Fibroblast of lung (primary cell): ENCODE data around the gene INTS4.

Source experiments
- EZH2 ChIP-seq: IDR thresholded peaks from 2 replicates; pipeline ENCODE4 v1.5.1; 2012; ENCODE audit warnings: low read length, control low read depth, mild to moderate bottlenecking; ENCODE audit errors: missing control alignments
- TF ChIP-seq, protein P1 (sequence below), 2 donors: IDR thresholded peaks in 1 of 2; conservative IDR thresholded peaks in 1 of 2; 1 replicate in 1 of 2; 2 replicates in 1 of 2; pipeline ENCODE4 v1.5.1; 2011 to 2012; ENCODE audit warnings: low read length in 2 of 2, control low read depth in 1 of 2, inconsistent platforms in 1 of 2, low read depth in 1 of 2, mild to moderate bottlenecking in 1 of 2

DNA sequence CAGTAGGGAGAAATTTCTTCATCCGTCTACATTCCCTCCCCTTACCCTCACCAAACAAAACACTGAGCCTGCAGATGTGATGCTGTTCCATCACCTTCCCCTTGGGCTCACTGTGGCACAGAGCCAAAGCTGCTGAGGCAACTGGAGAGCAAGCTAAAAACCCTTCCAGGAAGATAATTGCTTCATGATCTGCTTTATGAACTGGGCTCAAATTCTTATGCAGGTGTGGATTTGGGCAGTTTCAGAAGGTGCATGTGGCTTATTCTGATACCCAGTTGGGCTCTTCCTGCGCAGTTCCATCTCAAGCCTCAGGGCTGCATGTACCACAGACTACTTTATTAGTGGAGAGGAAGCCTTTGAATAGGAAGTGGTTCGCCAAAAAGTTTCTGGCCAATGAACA, 115.2 kb downstream of the INTS4 start:
- TF ChIP-seq, protein P1, sequence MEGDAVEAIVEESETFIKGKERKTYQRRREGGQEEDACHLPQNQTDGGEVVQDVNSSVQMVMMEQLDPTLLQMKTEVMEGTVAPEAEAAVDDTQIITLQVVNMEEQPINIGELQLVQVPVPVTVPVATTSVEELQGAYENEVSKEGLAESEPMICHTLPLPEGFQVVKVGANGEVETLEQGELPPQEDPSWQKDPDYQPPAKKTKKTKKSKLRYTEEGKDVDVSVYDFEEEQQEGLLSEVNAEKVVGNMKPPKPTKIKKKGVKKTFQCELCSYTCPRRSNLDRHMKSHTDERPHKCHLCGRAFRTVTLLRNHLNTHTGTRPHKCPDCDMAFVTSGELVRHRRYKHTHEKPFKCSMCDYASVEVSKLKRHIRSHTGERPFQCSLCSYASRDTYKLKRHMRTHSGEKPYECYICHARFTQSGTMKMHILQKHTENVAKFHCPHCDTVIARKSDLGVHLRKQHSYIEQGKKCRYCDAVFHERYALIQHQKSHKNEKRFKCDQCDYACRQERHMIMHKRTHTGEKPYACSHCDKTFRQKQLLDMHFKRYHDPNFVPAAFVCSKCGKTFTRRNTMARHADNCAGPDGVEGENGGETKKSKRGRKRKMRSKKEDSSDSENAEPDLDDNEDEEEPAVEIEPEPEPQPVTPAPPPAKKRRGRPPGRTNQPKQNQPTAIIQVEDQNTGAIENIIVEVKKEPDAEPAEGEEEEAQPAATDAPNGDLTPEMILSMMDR (conservative IDR thresholded peaks at IDR 0.05 in 1 of 2, IDR thresholded peaks at IDR 0.05 in 1 of 2; ENCODE audit: low read depth in 1 of 2, low read length in 2 of 2) = peak in 1 of 2 donors; percentile 9
- TF ChIP-seq EZH2 = no peak
